NCI-H69 (cell line): Measurements from ENCODE around the gene INTS1.

Experiments used
- DNase-seq: peaks from one replicate; lab custom pipeline; 2025; lab: John Stamatoyannopoulos, UW

Gene INTS1

GRCh38 chr7:1485156-1485555 lies 19.0 kb downstream of the INTS1 start:
- no peak for DNase-seq

DNA sequence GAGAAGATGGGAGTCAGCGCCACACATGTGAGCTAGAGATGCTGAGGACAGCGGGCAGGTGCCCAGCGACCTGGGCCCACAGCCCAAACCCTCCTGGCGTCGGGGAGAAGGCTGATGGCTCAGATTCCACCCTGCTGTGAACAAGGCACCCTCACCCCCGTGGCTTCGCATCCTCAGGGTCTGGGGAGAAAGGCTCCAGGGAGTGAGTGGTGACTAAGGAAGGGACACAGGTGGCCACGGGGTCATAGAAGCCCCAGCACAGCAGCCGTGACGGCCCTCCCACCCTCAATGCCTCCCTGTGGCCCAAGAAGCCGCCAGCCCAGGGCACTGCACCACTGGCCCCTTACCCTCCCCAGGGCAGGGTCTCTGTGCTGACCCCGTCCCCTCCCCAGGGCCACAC lies 19.6 kb downstream of the INTS1 start:
- no peak for DNase-seq

GRCh38 chr7:1483536-1484505 lies 20.4 kb downstream of the INTS1 start:
- no peak for DNase-seq

- DNase-seq: no peak
Measured at GRCh38 chr7:1483079-1483478, 21.1 kb downstream of the INTS1 start.

DNA sequence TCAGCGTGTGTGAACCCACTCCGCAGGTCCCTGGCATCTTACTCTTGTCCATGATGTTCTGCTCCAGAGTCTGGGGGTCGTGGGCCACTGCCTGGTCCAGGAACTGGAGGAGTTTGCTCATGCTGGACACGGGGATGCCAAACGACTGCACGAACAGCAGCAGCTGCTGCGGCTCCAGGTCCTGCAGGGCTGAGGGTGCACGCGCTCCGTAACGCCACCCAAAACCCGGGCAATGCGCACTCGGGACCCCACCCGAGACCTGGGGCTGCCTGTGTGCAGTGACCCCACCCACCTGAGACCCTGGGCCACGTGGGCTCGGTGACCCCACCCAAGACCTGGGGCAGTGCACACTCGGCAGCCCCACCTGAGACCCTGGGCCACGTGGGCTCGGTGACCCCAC lies 22.9 kb downstream of the INTS1 start:
- DNase-seq: no peak

DNA sequence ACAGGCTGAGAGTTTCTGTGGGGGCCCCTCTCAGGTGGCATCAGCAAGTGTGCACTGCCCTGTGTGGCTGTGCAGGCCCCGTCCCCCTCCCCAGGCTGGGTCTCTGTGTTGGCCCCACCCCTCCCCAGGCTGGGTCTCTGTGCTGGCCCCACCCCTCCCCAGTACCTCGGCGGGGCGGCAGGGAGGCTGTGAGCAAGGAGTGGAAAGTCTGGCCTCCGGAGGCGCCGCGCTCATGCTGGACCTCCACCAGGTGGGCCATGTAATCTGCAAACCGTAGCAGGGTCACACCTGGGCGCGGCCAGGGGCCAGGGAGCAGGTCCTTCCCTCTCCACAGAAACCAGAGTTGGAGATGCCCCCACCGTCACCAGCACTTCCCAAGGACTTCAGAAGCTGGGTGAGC lies 23.5 kb downstream of the INTS1 start:
- no peak for DNase-seq

DNA sequence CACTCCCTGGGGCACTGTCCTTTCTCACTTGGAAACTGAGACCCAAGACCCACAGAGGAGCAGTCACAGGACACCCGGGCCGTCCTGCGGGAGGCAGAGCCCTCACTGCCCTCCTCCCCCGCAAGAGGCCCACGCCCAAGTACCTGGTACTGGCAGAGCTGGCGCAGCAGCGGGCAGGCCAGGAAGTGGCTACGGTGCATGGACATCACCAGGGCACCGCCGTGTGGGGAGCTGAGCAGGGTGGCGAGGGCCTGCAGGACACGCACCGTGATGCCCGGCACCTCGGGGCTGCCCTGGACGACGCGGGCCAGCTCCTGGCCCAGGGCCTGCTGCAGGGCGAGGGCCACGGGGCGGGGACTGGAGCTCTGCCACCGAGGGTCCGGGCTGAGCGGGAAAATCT lies 24.9 kb downstream of the INTS1 start:
- DNase-seq: no peak

DNA sequence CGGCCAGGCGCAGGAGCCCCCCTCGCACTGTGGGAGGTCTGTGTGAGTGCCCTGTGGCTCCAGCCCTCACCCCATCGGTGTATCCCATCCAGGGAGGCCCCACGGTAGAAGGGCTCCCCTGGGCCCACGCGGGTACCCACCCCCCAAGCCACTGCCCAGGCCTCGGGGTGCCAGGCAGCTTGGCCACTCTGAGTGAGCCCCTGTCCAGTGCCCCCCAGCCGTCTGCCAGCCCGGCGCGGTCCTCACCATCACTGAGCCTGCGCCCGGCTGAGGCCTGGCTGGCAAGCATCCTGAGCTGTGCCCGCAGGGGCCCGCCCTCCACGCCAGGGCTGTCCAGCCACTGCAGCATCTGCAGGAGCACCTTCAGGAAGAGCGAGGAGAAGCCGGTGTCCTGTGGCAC lies 25.7 kb downstream of the INTS1 start:
- no peak for DNase-seq

DNA sequence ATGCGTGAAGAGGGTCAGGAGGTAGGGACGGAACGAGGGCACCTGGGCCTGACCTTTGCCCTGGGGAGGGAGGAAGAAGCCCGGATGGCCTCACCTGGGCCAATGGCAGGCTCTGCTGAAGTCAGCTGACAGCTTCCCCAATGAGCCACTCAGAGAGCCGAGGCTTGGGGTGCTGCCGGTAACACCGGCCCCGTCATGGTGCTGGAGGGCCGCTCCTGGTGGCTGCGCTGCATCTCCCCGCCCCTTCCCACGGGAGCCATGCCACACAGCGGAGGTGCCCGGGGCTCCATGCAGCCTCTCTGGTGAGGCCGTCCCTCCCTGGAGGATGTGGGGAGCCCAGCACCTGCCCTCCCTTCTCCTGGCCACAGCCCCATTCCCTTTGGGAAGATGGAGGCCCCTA lies 27.3 kb downstream of the INTS1 start:
- no peak for DNase-seq

GRCh38 chr7:1475991-1476390 lies 28.2 kb downstream of the INTS1 start:
- DNase-seq: no peak

DNA sequence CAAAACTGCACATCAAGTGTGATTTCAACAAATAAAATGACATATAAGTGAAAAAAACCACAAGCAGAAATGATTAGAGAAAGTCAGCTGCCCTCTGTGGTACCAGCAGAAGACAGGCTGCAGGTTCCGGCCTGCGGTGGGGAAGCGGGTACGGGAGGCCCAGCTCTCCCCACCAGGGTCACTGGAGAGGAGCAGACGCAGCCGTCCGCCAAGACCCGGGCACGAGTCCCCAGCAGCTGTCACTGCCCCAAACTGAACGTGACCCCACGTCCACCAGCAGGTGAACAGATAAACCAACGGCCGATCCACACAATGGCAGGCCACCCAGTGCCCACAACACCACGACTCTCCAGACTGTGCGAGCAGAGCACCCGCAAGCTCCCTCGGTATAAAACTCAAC lies 28.8 kb downstream of the INTS1 start:
- DNase-seq: no peak

GRCh38 chr7:1474736-1475135 lies 29.5 kb downstream of the INTS1 start:
- DNase-seq: no peak

GRCh38 chr7:1473864-1474512 lies 30.2 kb downstream of the INTS1 start:
- peak; percentile 88 for DNase-seq

GRCh38 chr7:1470901-1471300 lies 33.3 kb downstream of the INTS1 start:
- no peak for DNase-seq

DNA sequence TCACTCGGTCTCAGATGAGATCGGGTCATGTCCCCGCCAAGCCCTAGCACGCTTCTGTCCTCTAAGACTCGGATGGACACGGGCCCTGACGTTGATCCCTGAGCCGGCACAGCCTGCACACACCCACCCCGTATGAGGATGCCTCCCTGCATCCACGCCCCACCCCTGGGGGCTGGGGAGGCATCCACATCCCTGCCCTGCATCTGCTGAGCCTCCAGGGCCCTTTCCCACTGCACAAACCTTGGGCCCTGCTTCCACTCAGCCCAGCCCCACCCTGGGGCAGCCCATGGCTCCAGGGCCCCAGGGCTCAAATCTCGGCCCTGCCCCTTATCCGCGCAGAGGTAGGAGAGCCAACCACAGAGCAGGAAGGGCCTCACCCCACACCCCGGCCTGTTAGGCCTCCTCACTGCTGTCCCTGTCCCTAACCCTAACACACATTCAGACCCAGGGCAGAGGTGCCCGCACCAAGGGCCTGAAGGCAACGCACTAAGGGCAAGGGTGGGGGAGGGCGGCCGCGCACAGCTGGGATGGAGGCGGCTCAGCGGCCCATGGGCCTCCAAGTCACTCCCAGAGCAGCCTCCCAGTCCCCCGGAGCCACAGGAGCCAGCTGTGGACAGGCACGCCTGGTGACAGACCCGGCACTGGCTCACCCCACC lies 35.4 kb downstream of the INTS1 start:
- DNase-seq: no peak

GRCh38 chr7:1468203-1468602 lies 36.0 kb downstream of the INTS1 start:
- DNase-seq: no peak

- peak; percentile 33 for DNase-seq
Measured at GRCh38 chr7:1466524-1467271, 37.5 kb downstream of the INTS1 start.

GRCh38 chr7:1464694-1465093 lies 39.5 kb downstream of the INTS1 start:
- no peak for DNase-seq

GRCh38 chr7:1463676-1464223 lies 40.4 kb downstream of the INTS1 start:
- DNase-seq: no peak

GRCh38 chr7:1461646-1462375 lies 42.4 kb downstream of the INTS1 start:
- DNase-seq: peak; percentile 35
